HG03039 (cell line): ENCODE results near the gene MSI2.

Source experiments
- ATAC-seq: cut with Tn5 transposase; IDR thresholded peaks from one replicate; pipeline ENCODE4 v1.9.1; 2021; ENCODE audit warnings: mild to moderate bottlenecking, moderate library complexity; ENCODE audit not compliant: unreplicated experiment

The MSI2 gene

DNA sequence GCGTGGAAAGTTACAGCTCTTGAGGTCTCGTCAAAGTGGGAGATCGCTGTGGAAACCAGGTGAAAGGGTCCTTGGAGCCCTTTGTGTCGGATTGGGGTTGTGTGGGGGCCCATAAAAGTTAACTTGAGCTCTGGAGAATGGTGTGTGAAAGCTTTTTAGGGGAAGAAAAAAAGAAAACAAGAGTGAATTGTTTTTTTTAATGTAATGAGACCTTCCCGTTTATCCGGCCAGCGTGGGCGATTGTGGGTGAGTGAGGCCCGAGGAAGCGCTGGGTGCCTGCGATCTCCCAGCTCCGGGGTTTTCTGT lies 150.6 kb downstream of the MSI2 start:
- no peak for ATAC-seq

DNA sequence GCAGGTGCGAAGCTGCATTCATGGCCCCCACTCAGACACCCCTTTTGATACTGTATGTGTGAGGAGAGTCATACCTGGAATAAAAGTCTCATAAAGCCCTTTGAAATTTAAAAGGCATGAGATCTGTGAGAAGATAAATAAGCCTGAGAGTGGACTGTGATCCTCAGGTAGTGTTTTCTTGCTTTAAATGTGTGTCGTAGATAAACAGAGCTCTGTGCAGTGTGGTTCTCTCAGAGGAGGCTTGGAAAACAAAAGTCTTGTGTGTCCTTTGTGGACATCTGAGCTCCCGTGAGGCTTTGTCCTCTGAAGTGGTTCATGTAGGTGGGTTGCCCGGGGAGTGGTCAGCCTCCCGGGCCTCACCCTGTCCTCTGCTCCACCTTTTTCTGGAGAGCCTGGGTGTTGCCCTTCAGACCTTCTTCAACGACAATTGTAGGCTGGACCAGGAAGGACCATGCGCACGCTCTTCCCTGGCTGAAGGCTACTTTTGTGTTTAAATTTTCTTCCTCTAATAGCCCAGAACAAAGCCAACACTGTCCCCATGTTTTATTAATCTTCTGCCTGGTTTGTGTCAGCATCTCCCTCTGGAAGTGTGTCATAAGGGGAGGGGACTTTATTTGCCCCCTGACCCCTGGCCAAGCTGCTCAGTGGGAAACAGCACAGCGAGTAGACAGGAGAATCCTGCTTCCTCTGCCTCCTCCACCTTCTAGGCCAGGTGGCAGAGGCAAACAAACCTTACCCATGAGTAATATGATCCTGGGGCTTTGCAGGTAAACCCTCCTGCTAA lies 151.2 kb downstream of the MSI2 start:
- no peak for ATAC-seq

DNA sequence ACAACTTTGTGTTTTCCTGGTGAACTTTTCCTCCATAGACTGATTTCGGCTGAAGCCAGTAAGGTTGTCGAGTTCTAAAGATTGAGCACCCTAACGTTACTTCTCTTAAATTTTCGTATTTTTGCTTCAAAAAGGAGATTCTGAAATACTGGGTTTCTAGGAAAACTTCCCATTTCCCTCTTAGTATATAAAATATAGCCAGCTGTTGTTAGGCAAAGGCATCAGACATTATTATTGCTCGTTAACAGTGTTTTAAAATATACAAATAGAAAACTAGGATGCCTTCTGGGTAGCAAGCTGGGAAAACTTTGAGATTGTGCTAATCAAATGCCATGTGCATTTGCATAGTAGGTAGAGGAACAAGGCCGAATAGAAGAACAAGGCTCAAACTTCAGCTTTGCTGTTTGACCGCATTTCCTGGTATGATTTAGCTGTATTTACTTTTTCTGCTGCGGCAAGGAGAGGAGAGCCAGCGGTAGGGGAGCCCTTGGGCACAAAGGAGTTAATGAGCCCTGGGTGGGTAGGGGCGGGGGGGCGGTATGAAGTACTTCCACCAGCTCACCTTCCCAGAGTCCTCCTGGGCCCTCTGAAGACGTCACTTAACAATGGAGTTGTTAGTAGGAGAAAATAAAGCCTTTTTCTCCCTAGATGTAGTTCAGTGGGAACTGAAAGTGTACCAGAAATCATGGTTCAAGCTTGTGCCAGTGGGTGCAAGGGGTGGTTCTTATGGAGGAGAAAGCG lies 151.9 kb downstream of the MSI2 start:
- ATAC-seq = no peak

DNA sequence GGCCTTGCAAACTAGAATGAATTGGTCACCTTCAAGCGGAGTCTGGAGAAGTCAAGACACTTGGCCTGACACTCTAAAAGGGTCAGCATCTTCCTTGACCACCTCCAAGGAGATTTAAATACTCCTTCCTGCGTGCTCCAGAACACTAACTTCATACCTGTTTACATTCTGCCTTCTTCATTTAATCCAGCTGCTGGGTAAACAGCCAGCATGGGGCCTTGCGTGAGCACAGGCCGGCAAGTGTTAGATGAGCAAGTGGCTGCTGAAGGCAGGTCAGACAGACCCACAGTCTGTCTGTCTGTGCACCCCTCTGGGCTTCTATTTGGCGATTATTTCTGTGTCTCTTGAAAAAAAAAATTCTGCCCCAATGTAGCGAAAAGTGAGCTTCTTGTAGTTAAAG lies 153.8 kb downstream of the MSI2 start:
- no peak for ATAC-seq

DNA sequence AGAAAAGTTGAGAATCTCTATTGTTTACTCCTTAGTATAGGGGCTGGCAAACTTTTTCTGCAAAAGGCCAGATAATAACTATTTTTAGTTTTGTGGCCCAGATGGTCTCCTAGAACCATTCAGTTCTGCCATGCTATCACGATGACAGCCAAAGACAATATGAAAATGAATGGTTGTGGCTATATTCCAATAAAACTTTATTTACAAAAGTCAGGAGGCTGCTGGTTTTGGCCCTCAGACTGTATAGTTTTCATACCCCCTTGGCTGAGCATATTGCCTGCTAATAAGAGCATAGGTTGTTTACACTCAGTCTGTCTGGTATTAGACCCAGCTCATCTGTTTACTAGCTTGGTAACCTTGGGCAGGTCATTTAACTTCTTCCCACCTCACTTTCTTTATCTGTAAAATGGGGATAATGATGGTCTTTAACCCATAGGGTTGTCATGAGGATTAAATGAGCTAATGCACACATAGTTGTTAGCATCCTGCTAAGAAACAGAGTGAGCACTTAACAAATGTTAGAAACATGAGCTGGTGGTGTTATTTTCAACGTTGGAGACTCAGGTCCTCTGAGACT lies 156.3 kb downstream of the MSI2 start:
- no peak for ATAC-seq

DNA sequence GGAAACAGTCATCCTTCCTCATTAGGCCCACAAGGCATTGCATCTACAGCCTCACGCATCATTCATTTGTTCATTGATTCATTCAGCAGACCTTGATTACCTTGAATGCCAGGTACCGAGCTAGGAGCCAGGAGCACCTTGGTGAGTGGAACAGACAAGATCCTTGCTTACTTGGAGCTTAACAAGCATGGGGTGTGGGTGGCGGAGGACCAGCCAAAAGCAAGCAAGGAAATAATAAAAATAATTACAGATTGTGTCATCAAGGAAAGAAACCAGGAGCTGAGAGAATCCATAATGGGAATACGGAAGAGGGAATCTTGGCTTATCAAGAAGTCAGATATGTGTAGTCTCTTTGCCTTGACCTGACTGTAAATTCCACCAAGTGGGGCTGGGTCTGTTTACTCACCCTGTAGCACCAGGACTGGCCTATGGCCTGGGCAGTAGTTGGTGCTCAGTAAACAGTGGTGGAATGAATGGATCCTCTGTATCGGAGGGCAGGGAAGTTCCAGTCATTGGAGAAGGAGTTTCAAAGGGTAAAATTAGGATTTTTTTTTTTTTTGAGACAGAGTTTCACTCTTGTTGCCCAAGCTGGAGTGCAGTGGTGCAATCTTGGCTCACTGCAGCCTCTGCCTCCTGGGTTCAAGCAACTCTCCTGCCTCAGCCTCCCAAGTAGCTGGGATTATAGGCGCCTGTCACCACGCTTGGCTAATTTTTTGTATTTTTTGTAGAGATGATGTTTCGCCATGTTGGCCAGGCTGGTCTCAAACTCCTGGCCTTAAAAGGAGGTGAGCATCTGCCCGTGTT lies 157.7 kb downstream of the MSI2 start:
- ATAC-seq = no peak

DNA sequence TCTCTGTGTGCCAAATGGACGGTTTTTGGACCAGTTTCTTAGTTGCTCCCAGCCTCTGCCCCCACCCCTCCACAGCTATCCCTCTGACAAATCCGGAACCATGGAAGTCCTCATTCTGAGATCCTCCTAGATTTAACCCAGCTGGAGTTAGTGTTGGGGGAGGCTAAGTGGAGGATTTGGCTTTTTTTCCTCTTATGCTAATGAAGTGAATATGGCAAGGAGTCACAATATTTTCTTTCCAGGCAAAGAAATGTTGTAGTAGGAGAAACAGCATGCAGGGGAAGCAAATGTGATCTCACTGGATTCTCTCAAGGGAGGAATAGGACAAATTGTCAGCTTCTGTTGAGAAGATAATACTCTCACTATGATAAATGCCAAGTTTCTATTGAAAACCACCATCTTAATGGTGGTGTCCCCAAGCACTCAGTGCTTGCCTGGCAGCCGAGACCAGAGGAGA lies 159.5 kb downstream of the MSI2 start:
- no peak for ATAC-seq

DNA sequence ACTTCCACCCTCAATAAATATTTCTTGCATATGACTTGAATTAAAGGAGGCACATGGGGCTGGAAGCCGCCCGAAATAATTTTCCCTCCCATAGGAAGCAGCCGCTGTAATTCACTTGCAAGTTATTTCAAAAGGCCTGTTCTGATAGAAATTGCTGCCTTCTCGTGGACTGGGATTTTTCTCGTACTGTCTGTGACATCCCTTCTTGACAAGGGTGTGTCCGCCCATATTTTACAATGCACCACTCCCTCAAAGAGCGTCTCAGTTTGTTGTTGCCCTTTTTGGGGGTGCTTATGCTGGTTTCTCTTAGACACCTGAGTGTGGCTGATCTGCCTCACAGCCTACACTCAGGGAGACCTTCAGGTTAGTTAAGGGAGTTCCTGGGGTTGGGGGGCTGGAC lies 160.0 kb downstream of the MSI2 start:
- no peak for ATAC-seq

DNA sequence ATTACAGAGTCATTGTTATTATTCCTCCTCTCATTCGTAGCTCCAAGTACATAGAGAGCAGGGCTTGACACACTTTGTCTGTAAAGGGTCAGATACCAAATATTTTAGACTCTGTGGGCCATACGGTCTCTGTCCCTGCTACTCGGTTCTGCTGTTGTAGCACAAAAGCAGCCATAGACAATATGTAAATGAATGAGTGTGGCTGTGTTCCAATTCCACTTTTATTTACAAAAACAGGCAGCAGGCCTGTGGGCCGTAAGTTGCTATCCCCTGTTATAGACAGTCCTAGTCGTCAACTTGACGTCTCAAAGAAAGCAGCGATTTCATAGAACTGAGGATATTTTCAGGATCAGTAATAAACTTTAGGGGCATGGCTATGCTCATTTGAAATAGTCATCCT lies 161.6 kb downstream of the MSI2 start:
- ATAC-seq = no peak

DNA sequence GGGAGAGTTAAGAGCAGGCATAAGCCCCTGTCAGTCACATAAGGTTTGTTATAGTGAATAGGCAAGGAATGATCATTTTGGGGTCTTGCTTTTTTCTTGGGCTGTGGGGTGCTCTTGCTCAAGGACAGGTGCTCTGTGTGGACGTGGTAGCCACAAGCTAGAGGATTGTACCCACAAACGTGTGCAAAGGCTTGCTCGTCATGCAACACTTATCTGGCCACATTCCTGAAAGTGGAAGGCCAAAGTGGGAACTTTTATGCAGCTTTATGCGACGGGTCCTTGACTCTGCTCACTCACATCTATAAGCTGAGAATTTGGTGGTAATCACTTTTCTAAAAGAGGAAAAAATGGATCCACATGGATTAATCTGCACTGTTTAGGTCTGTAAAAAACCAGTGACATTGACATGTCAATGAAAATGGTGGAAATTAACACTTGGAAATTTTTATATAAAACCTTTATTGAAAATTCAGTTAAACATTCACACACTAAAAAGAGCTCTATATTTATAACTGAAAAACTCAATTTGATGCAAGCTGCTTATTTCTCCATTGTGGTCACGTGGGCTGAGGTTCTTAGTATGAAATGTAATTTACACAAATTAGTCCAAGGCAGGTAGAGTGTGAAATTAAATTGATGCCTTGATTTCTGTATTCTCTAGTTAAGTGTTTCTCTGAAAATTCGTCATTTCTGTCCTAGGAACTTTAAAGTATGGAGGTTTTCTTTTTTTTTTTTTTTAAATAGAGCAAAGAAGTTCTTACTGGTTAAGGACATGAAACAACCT lies 162.3 kb downstream of the MSI2 start:
- ATAC-seq = no peak

DNA sequence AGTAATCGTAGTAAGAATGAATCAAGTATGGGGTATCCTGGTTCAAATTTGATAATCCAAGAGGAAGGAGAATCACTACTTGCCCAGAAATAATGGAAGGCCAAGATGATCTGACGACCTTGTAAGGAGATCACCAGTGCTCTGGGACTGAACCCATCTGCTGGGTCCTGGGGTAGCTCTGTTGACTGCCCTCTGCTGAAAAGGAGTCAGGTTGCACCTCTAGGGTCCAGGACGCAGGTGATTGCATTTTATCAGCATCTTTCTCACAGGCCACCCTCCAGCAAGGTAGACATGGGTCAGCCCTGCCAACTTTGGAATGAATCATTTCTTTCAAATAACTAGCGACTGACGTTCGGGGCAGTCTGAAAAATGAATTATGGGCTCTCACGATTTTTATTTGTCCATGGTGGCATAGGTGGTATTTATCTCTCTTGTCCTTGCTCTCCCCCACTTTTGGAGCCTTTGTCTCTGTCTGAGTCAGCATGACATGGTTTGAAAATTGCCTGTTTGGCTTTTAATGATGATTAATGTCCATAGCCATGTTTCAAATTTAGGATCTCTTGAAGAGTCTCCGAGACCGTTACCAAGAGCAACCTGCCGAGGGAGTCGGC lies 163.7 kb downstream of the MSI2 start:
- ATAC-seq = no peak

DNA sequence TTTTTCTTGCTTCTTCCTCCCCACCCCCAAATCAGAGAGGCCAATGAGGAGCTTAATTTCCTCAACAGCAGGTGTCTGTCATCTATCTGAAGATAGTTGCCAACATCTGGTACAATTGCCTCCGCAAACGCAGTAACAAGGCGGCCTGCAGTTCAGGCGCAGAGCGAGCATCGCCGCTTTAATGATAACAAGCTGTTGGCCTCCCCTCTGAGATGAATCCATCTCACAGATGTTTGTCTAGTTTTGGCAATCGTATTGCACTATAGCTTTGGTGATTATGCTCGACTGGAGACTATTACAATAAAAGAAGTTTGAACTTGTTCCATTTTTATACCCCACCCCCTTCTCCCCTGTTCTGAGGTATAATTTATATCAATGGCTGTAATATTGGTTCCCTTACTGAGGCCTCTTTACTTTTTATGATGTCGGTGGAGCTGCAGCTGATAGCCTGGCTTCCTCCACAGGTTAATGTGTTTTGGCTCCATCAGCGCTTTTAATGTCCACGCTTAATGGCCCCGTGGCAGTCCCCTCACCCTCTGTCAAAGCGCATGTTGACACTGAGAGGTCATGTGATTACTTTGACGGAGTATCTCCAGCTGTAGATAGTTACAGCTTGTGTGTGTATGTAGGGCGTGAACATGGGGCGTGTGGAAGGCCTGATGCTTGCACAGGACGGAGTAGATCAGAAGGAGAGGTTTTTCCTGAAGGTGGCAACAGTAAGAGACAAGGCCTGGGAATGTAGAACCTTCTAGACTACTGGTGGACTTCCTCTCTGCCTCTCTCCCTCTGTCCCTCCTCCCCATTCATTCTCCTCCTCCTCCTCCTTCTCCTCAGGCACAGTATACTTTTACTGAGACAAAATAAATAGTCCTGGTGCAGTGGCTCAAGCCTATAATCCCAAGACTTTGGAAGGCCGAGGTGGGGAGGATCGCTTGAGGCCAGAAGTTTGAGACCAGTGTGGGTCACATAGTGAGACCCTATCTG lies 164.7 kb downstream of the MSI2 start:
- no peak for ATAC-seq

DNA sequence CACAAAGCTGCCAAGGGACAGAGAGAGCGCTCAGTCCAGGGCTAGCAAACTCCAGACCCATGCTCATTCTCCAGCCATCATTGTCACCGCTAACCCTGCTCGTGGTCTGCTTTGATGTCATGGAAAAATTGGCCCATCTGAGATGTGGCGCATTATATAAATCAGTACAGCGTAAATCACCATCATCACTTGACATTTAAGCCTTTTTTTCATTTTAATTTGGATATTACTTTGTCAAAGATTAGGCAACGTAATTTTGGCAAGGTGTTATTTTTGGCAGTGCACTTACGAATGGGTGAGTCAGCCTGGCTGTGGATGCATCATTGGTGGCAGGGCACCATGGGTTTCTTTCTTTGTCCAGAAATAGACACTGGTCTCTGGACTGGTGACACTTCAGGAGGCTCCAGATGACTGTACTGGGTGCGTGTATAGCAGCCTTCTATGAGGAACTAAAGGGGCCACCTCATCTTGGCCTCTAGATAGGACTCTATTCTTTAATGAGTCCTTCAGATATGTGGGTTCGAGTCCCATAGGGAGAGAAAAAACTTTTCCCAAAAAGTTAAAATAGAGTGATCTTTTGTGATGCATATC lies 166.3 kb downstream of the MSI2 start:
- peak; percentile 65 for ATAC-seq

DNA sequence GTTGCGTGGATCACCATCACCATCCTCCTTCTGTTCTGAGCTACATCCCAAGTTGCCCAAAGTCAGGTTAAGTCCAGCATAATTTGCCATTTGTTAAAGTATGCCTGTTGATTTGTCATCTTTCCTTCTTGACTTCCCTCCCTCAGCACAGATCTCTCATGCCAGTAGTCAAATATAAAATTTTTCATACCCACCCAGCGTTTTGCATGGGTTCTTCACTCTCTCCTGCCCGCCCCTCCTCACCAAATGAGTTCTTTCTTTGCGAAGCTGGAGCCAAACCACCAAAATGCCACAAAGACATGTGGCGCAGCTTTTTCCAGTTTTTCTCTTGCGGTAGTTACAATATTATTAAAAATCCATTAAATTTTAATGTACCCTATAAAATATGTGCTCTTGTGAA lies 167.2 kb downstream of the MSI2 start:
- ATAC-seq = no peak

DNA sequence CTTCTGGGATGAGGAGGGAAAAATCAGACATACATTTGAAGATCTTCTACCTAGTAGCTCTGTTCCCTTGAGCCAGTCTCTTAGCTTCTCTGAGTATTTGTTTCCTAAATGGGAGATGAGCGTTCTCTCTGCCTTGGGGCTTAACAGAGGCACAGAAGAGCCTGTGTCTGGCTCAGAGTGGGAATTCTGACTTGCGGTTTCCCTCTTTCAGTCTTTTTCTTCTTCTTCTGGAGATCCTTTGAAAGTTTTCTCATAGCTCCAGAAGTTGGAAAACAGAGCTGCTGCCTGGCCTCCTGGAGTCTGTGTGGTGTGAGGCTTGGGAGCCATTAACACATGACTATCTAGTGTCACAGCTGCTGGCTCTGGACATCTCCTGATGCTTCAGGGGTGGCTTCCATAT lies 167.9 kb downstream of the MSI2 start:
- no peak for ATAC-seq

DNA sequence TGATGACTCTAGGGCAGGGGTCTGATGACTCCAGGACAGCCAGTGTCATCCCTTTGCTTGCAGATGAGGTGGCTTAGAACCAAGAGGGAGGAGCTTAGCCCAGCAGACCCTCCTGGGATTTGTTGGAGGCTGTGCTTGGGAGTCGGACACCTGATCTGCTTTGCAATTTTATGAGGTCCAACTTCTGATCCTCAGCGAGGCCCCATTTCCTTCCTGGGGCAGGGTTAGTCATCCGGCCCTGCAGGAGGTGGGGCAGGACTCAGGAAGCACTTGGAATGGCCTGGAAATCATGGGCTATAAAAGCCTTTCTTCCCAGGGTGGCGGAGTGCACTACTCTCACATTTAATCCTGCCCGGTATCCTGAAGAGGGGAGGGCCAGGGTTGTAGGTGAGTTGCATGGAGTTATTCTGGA lies 168.5 kb downstream of the MSI2 start:
- ATAC-seq = no peak

DNA sequence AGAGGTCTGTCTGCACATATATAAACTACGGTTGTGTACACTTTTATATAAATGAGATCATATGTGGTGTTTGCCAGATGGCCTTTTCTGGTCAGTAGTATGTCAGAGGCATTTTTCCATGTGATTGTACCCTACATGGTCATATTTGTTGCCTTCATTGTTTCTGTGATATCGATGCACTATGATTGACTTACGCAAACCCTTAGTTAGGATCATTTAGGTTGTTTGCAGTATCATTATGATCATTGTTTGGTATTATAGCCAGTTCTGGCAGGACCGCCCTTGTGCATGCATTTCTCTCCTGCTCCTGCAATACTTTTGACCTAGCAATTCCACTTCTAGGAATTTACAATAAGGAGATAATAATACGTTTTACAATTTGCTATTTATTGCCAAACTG lies 169.1 kb downstream of the MSI2 start:
- ATAC-seq = no peak
